ENCODE measurements around the gene GJB4. TPM values are rescaled to one million over a fixed set of nuclear protein-coding genes. Genes with fewer than 3 reads are reported as not detected.

The GJB4 gene
- total RNA-seq: not detected in 2 replicates

GRCh38 chr1:34759503-34760357, at the start of gene GJB4:
GJB4 (plus strand) TSS chr1:34759740; CDS start chr1:34761255, 1,515 bp downstream.

GRCh38 chr1:34754964-34755637, 4.4 kb upstream of the GJB4 start, which contains the start of gene GJB5:
GJB5 (plus strand) TSS chr1:34755047; CDS start chr1:34757331, 2,284 bp downstream.

GRCh38 chr1:34781071-34781843, 21.7 kb downstream of the GJB4 start, which contains the start of gene GJB3:
GJB3 (plus strand) TSS chr1:34781214; CDS start chr1:34784763, 3,549 bp downstream.

GRCh38 chr1:34792868-34793727, 33.6 kb downstream of the GJB4 start, which contains the start of gene GJA4:
GJA4 (plus strand) TSS chr1:34792999; CDS start chr1:34794214, 1,215 bp downstream.

Other genes with a start within 250 kb of the GJB4 start
- gene GJB5, start 4.7 kb upstream of the GJB4 start, total RNA-seq: not detected in 2 replicates
- gene GJB3, start 21.5 kb downstream of the GJB4 start, total RNA-seq: not detected in 2 replicates
- gene GJA4, start 33.3 kb downstream of the GJB4 start, total RNA-seq: 0.12 and 0.34 TPM in 2 replicates
- 15.5 and 21.2 TPM in 2 replicates for gene SMIM12, start 100.0 kb downstream of the GJB4 start, total RNA-seq
- gene DLGAP3, start 169.9 kb downstream of the GJB4 start, total RNA-seq: 0.12 TPM in 1 of 2 replicates, not detected in the other
- 34.8 and 48.9 TPM in 2 replicates for gene TMEM35B, start 225.6 kb downstream of the GJB4 start, total RNA-seq

All from pericardium fibroblast (primary cell).